ENCODE data around the gene TRAPPC3. TPM values are rescaled to one million over a fixed set of nuclear protein-coding genes. Genes with fewer than 3 reads are reported as not detected.
A peak's percentile ranks its signal among the peaks of the same experiment; 100 is the strongest.

The TRAPPC3 gene
- total RNA-seq, 3 donors from 2014 or later (not counting 1 experiment from before 2014, with no cell fraction given), result 28.0 to 34.7 (median 34.3) TPM

- WGBS (ENCODE audit: insufficient coverage), result 28% methylated on average over 36 of the region's 42 CpGs
- no peaks in the 10 kb centered on the region for H3K9me3 ChIP-seq (ENCODE audit: control insufficient read depth, insufficient read depth, low read length)
- peaks cover 12% of the 10 kb centered on the region for H3K27me3 ChIP-seq (ENCODE audit: control insufficient read depth, insufficient read depth, low read length)
- intact Hi-C loops (cut with micrococcal nuclease), result no loop called here
- no peak overlapping the region for H3K27ac Mint-ChIP-seq
- ATAC-seq, result no peak
- peaks cover 32% of the 10 kb centered on the region for H3K4me1 ChIP-seq (ENCODE audit: control insufficient read depth, insufficient read depth, low read length)
- no peaks in the 10 kb centered on the region for H3K36me3 ChIP-seq (ENCODE audit: control insufficient read depth, insufficient read depth, low read length)
- H3K4me3 Mint-ChIP-seq, result peak overlapping the region; percentile 72
- no peak overlapping the region for H3K27ac ChIP-seq (ENCODE audit: low read length)
- DNase-seq, result no peak
- H3K27me3 Mint-ChIP-seq (ENCODE audit: low read depth in 2 of 2), result peaks cover 30 to 39% of the 10 kb centered on the region in 2 donors
- no peak for TF ChIP-seq CTCF (IDR thresholded peaks at IDR 0.05)
- H3K36me3 Mint-ChIP-seq, result no peaks in the 10 kb centered on the region
- no peak overlapping the region for H3K4me3 ChIP-seq (ENCODE audit: low read length)
- peaks cover 6 to 36% of the 10 kb centered on the region in 2 donors for H3K4me1 Mint-ChIP-seq
- no peaks in the 10 kb centered on the region for H3K9me3 Mint-ChIP-seq
These were observed 24.7 kb downstream of the TRAPPC3 start for GRCh38 chr1:36124404-36125128.

- intact Hi-C loops (cut with micrococcal nuclease), result no loop called here
- H3K27me3 ChIP-seq (ENCODE audit: control insufficient read depth, insufficient read depth, low read length), result peaks cover 12% of the 10 kb centered on the region
- Mint-ChIP-seq H3K27me3 (ENCODE audit: low read depth in 2 of 2) (peaks cover 30 to 39% of the 10 kb centered on the region in 2 donors), H3K9me3 (no peaks in the 10 kb centered on the region), H3K4me1 (peaks cover 6 to 36% of the 10 kb centered on the region in 2 donors), H3K4me3 (peak overlapping the region; percentile 33), H3K27ac (peak overlapping the region in 1 of 2 donors; percentile 20), H3K36me3 (no peaks in the 10 kb centered on the region)
- DNase-seq (peak in 1 of 2 donors; percentile 32), ATAC-seq (peak; percentile 50 to 68 (median 59))
- H3K27ac ChIP-seq (ENCODE audit: low read length), result no peak overlapping the region
- H3K4me1 ChIP-seq (ENCODE audit: control insufficient read depth, insufficient read depth, low read length), result peaks cover 35% of the 10 kb centered on the region
- no peak overlapping the region for H3K4me3 ChIP-seq (ENCODE audit: low read length)
- WGBS (ENCODE audit: insufficient coverage), result 21% methylated on average over 8 of the region's 8 CpGs
- no peak for TF ChIP-seq CTCF (IDR thresholded peaks at IDR 0.05)
- H3K9me3 ChIP-seq (ENCODE audit: control insufficient read depth, insufficient read depth, low read length), result no peaks in the 10 kb centered on the region
- no peaks in the 10 kb centered on the region for H3K36me3 ChIP-seq (ENCODE audit: control insufficient read depth, insufficient read depth, low read length)
These were observed 25.9 kb downstream of the TRAPPC3 start for GRCh38 chr1:36123356-36123755.

GRCh38 chr1:36122062-36123030, 26.9 kb downstream of the TRAPPC3 start:
- Mint-ChIP-seq H3K27me3 (ENCODE audit: low read depth in 2 of 2) (peaks cover 30 to 36% of the 10 kb centered on the region in 2 donors), H3K36me3 (no peaks in the 10 kb centered on the region), H3K27ac (no peak overlapping the region), H3K4me1 (peaks cover 6 to 36% of the 10 kb centered on the region in 2 donors), H3K9me3 (no peaks in the 10 kb centered on the region), H3K4me3 (no peak overlapping the region)
- TF ChIP-seq CTCF (IDR thresholded peaks at IDR 0.05), result no peak
- intact Hi-C loops (cut with micrococcal nuclease), result no loop called here
- Histone ChIP-seq H3K36me3 (ENCODE audit: control insufficient read depth, insufficient read depth, low read length) (no peaks in the 10 kb centered on the region), H3K27me3 (ENCODE audit: control insufficient read depth, insufficient read depth, low read length) (peaks cover 12% of the 10 kb centered on the region), H3K9me3 (ENCODE audit: control insufficient read depth, insufficient read depth, low read length) (no peaks in the 10 kb centered on the region), H3K4me3 (ENCODE audit: low read length) (no peak overlapping the region), H3K27ac (ENCODE audit: low read length) (no peak overlapping the region), H3K4me1 (ENCODE audit: control insufficient read depth, insufficient read depth, low read length) (peaks cover 35% of the 10 kb centered on the region)
- DNase-seq (no peak), ATAC-seq (no peak)
- WGBS (ENCODE audit: insufficient coverage), result 84% methylated on average over 12 of the region's 12 CpGs
